Hindlimb muscle (tissue), 1 donor: Measurements from ENCODE around the gene CRADD. TPM values are rescaled to one million over a fixed set of nuclear protein-coding genes. Genes with fewer than 3 reads are reported as not detected.

Experiments
- DNase-seq: peaks from one replicate; pipeline ENCODE4 v3.0.0-alpha.2; 2013
- polyA plus RNA-seq: library from polyadenylated mRNA; unstranded; fragments of 120-200 nt; gene quantifications from one replicate; pipeline ENCODE4 v1.2.1, GENCODE V29; 2013; ENCODE audit not compliant: insufficient read length

The CRADD gene
- polyA plus RNA-seq, 1 donor, result 12.3 TPM

GRCh38 chr12:93673084-93673483 is 4.1 kb upstream of the CRADD start:
- DNase-seq, result no peak

GRCh38 chr12:93674386-93674785 is 2.8 kb upstream of the CRADD start:
- DNase-seq, result no peak

- no peak for DNase-seq
Observed at GRCh38 chr12:93676408-93677194, 574 bp upstream of the CRADD start.

GRCh38 chr12:93678779-93679178 is 1.6 kb downstream of the CRADD start:
- no peak for DNase-seq

GRCh38 chr12:93679308-93679925 is 2.2 kb downstream of the CRADD start:
- DNase-seq, result no peak

GRCh38 chr12:93680006-93680405 is 2.8 kb downstream of the CRADD start:
- no peak for DNase-seq

GRCh38 chr12:93682846-93683261 is 5.7 kb downstream of the CRADD start:
- DNase-seq, result no peak

- no peak for DNase-seq
Observed at GRCh38 chr12:93683410-93683809, 6.2 kb downstream of the CRADD start.

GRCh38 chr12:93684716-93685115 is 7.5 kb downstream of the CRADD start:
- no peak for DNase-seq

GRCh38 chr12:93686572-93687356 is 9.6 kb downstream of the CRADD start:
- DNase-seq, result no peak

GRCh38 chr12:93689076-93689834 is 12.1 kb downstream of the CRADD start:
- DNase-seq, result no peak

GRCh38 chr12:93696462-93696861 is 19.3 kb downstream of the CRADD start:
- no peak for DNase-seq

- no peak for DNase-seq
Observed at GRCh38 chr12:93698307-93699092, 21.3 kb downstream of the CRADD start.

- DNase-seq, result no peak
Observed at GRCh38 chr12:93699271-93700145, 22.3 kb downstream of the CRADD start.

- no peak for DNase-seq
Observed at GRCh38 chr12:93702707-93703315, 25.6 kb downstream of the CRADD start.

- no peak for DNase-seq
Observed at GRCh38 chr12:93704122-93704521, 26.9 kb downstream of the CRADD start.

- DNase-seq, result no peak
Observed at GRCh38 chr12:93704625-93705024, 27.4 kb downstream of the CRADD start.

GRCh38 chr12:93705237-93705636 is 28.1 kb downstream of the CRADD start:
- no peak for DNase-seq

- no peak for DNase-seq
Observed at GRCh38 chr12:93706387-93706786, 29.2 kb downstream of the CRADD start.

- no peak for DNase-seq
Observed at GRCh38 chr12:93706824-93707223, 29.6 kb downstream of the CRADD start.
